Mesothelial cell of epicardium (in vitro differentiated cells): ENCODE data around the gene PELI2. TPM values are rescaled to one million over a fixed set of nuclear protein-coding genes. Genes with fewer than 3 reads are reported as not detected.

Experiments
- DNase-seq, 2 experiments: peaks; one replicate each; pipeline ENCODE4 v3.0.0; 2021; ENCODE audit warnings: low spot score in 2 of 2; ENCODE audit not compliant: unreplicated experiment in 2 of 2
- H3K27ac Mint-ChIP-seq: 2 replicates; pipeline ENCODE4 v1.8.0; 2021; ENCODE audit warnings: mixed read lengths
- H3K27me3 Mint-ChIP-seq: 2 replicates; pipeline ENCODE4 v1.8.0; 2021; ENCODE audit warnings: low read depth, mixed read lengths
- H3K36me3 Mint-ChIP-seq: 2 replicates; pipeline ENCODE4 v1.8.0; 2021; ENCODE audit warnings: mixed read lengths
- H3K4me1 Mint-ChIP-seq: 2 replicates; pipeline ENCODE4 v1.8.0; 2021; ENCODE audit warnings: mixed read lengths
- H3K4me3 Mint-ChIP-seq: 2 replicates; pipeline ENCODE4 v1.8.0; 2021; ENCODE audit warnings: mild to moderate bottlenecking, moderate library complexity, mixed read lengths
- H3K9me3 Mint-ChIP-seq: 2 replicates; pipeline ENCODE4 v1.8.0; 2021; ENCODE audit warnings: mixed read lengths
- CTCF ChIP-seq: fragments of 200-600 bp; sonication (generic); IDR thresholded peaks from one replicate; pipeline ENCODE4 v1.5.0; 2021; ENCODE audit warnings: antibody characterized with exemption; ENCODE audit not compliant: unreplicated experiment
- total RNA-seq: library from RNA; stranded (reverse); gene quantifications from 3 replicates; pipeline ENCODE4 v1.2.1, GENCODE V29; 2021

Gene PELI2
- total RNA-seq, 1 donor from 2014 or later: 10.0 TPM

- Mint-ChIP-seq H3K9me3 (peaks cover 4% of the 10 kb centered on the region), H3K4me3 (no peak overlapping the region), H3K27me3 (no peaks in the 10 kb centered on the region), H3K36me3 (no peaks in the 10 kb centered on the region), H3K4me1 (no peaks in the 10 kb centered on the region), H3K27ac (no peak overlapping the region)
- no peak for TF ChIP-seq CTCF
- no peak for DNase-seq
These were observed 54.4 kb downstream of the PELI2 start for GRCh38 chr14:56172571-56172971.

GRCh38 chr14:56173365-56173922 lies 55.2 kb downstream of the PELI2 start:
- no peak overlapping the region for H3K27ac Mint-ChIP-seq
- no peaks in the 10 kb centered on the region for H3K4me1 Mint-ChIP-seq
- H3K4me3 Mint-ChIP-seq: no peak overlapping the region
- H3K9me3 Mint-ChIP-seq: no peaks in the 10 kb centered on the region
- DNase-seq: no peak
- H3K27me3 Mint-ChIP-seq: no peaks in the 10 kb centered on the region
- TF ChIP-seq CTCF: no peak
- no peaks in the 10 kb centered on the region for H3K36me3 Mint-ChIP-seq

GRCh38 chr14:56175773-56176172 lies 57.6 kb downstream of the PELI2 start:
- H3K27ac Mint-ChIP-seq: no peak overlapping the region
- no peaks in the 10 kb centered on the region for H3K9me3 Mint-ChIP-seq
- DNase-seq: no peak
- no peaks in the 10 kb centered on the region for H3K4me1 Mint-ChIP-seq
- H3K4me3 Mint-ChIP-seq: no peak overlapping the region
- no peaks in the 10 kb centered on the region for H3K27me3 Mint-ChIP-seq
- H3K36me3 Mint-ChIP-seq: no peaks in the 10 kb centered on the region
- TF ChIP-seq CTCF: no peak

GRCh38 chr14:56176530-56176929 lies 58.3 kb downstream of the PELI2 start:
- TF ChIP-seq CTCF: no peak
- no peak for DNase-seq
- H3K27me3 Mint-ChIP-seq: no peaks in the 10 kb centered on the region
- no peaks in the 10 kb centered on the region for H3K36me3 Mint-ChIP-seq
- H3K4me3 Mint-ChIP-seq: no peak overlapping the region
- H3K27ac Mint-ChIP-seq: no peak overlapping the region
- H3K9me3 Mint-ChIP-seq: no peaks in the 10 kb centered on the region
- no peaks in the 10 kb centered on the region for H3K4me1 Mint-ChIP-seq

GRCh38 chr14:56177036-56177435 lies 58.8 kb downstream of the PELI2 start:
- no peaks in the 10 kb centered on the region for H3K9me3 Mint-ChIP-seq
- no peak for TF ChIP-seq CTCF
- H3K4me1 Mint-ChIP-seq: no peaks in the 10 kb centered on the region
- H3K4me3 Mint-ChIP-seq: no peak overlapping the region
- no peak for DNase-seq
- H3K27me3 Mint-ChIP-seq: no peaks in the 10 kb centered on the region
- H3K36me3 Mint-ChIP-seq: no peaks in the 10 kb centered on the region
- H3K27ac Mint-ChIP-seq: no peak overlapping the region
